ENCODE results near the gene P2RX4.
"Not testable (repeated sequence)": the region's sequence is repeated elsewhere in the genome, so short reads cannot be mapped to it uniquely, and the experiment has no call there.

Gene P2RX4

GRCh38 chr12:121223292-121224285 is 13.7 kb downstream of the P2RX4 start:
- peak; percentile 79 for DNase-seq

GRCh38 chr12:121224591-121224990 is 14.7 kb downstream of the P2RX4 start:
- peak; percentile 65 for DNase-seq

GRCh38 chr12:121226399-121226798 is 16.5 kb downstream of the P2RX4 start:
- DNase-seq: no peak

GRCh38 chr12:121226871-121227270 is 16.9 kb downstream of the P2RX4 start:
- not testable (repeated sequence) for DNase-seq

GRCh38 chr12:121227294-121227693 is 17.4 kb downstream of the P2RX4 start:
- DNase-seq: no peak

- no peak for DNase-seq
Measured at GRCh38 chr12:121228919-121229665, 19.2 kb downstream of the P2RX4 start.

- DNase-seq: peak; percentile 92
Measured at GRCh38 chr12:121229826-121230537, 20.1 kb downstream of the P2RX4 start.

GRCh38 chr12:121230538-121230907 is 20.6 kb downstream of the P2RX4 start:
- DNase-seq: no peak

- no peak for DNase-seq
Measured at GRCh38 chr12:121232163-121232562, 22.2 kb downstream of the P2RX4 start.

- no peak for DNase-seq
Measured at GRCh38 chr12:121232977-121233627, 23.2 kb downstream of the P2RX4 start.

GRCh38 chr12:121233628-121234020 is 23.7 kb downstream of the P2RX4 start:
- no peak for DNase-seq

- no peak for DNase-seq
Measured at GRCh38 chr12:121236776-121237175, 26.8 kb downstream of the P2RX4 start.

- DNase-seq: no peak
Measured at GRCh38 chr12:121237415-121237814, 27.5 kb downstream of the P2RX4 start.

GRCh38 chr12:121238086-121238485 is 28.2 kb downstream of the P2RX4 start:
- DNase-seq: no peak

GRCh38 chr12:121238604-121239350 is 28.8 kb downstream of the P2RX4 start:
- peak; percentile 76 for DNase-seq

- peak; percentile 78 for DNase-seq
Measured at GRCh38 chr12:121239351-121240061, 29.6 kb downstream of the P2RX4 start.

- no peak for DNase-seq
Measured at GRCh38 chr12:121240062-121240420, 30.1 kb downstream of the P2RX4 start.

GRCh38 chr12:121240484-121241101 is 30.7 kb downstream of the P2RX4 start:
- DNase-seq: peak; percentile 88

GRCh38 chr12:121241156-121241970 is 31.4 kb downstream of the P2RX4 start:
- no peak for DNase-seq

- DNase-seq: no peak
Measured at GRCh38 chr12:121245031-121245430, 35.1 kb downstream of the P2RX4 start.
